Stimulated activated CD8-positive, alpha-beta memory T cell treated with anti-CD3 and anti-CD28 coated beads, Interleukin-2, amount 100 ng/mL, for 48 hours (primary cell): ENCODE measurements around the gene TULP1.
"Not testable (repeated sequence)": the region's sequence is repeated elsewhere in the genome, so short reads cannot be mapped to it uniquely, and the experiment has no call there.

Experiments
- DNase-seq, 2 donors: peaks; one replicate each; pipeline ENCODE4 v3.0.0-alpha.2; 2020; ENCODE audit warnings: low read depth in 2 of 2

TULP1 gene

GRCh38 chr6:35521235-35521634 lies 8.5 kb upstream of the TULP1 start:
- DNase-seq = no peak

- DNase-seq = no peak
These were observed 6.8 kb upstream of the TULP1 start for GRCh38 chr6:35519313-35520015.

GRCh38 chr6:35518566-35519312 lies 6.0 kb upstream of the TULP1 start:
- DNase-seq = no peak

- not testable (repeated sequence) for DNase-seq
These were observed 5.3 kb upstream of the TULP1 start for GRCh38 chr6:35517978-35518377.

- DNase-seq = no peak
These were observed 4.0 kb upstream of the TULP1 start for GRCh38 chr6:35516712-35517111.

GRCh38 chr6:35515939-35516338 lies 3.2 kb upstream of the TULP1 start:
- DNase-seq = not testable (repeated sequence)

GRCh38 chr6:35514587-35514986 lies 1.9 kb upstream of the TULP1 start:
- no peak for DNase-seq

- no peak for DNase-seq
These were observed 690 bp downstream of the TULP1 start for GRCh38 chr6:35512006-35512405.

- no peak for DNase-seq
These were observed 1.1 kb downstream of the TULP1 start for GRCh38 chr6:35511562-35511941.

GRCh38 chr6:35510916-35511561 lies 1.7 kb downstream of the TULP1 start:
- no peak for DNase-seq

- no peak for DNase-seq
These were observed 4.2 kb downstream of the TULP1 start for GRCh38 chr6:35508542-35508941.

- DNase-seq = no peak
These were observed 4.7 kb downstream of the TULP1 start for GRCh38 chr6:35508027-35508426.

GRCh38 chr6:35507221-35507620 lies 5.5 kb downstream of the TULP1 start:
- DNase-seq = no peak

- DNase-seq = no peak
These were observed 6.2 kb downstream of the TULP1 start for GRCh38 chr6:35506536-35506935.

GRCh38 chr6:35505999-35506412 lies 6.7 kb downstream of the TULP1 start:
- no peak for DNase-seq

- DNase-seq = no peak
These were observed 9.2 kb downstream of the TULP1 start for GRCh38 chr6:35503534-35503933.

GRCh38 chr6:35501784-35502183 lies 10.9 kb downstream of the TULP1 start:
- no peak for DNase-seq

- DNase-seq = no peak
These were observed 11.9 kb downstream of the TULP1 start for GRCh38 chr6:35500782-35501181.

GRCh38 chr6:35499372-35499771 lies 13.3 kb downstream of the TULP1 start:
- DNase-seq = no peak

- DNase-seq = no peak
These were observed 14.2 kb downstream of the TULP1 start for GRCh38 chr6:35498422-35499067.

GRCh38 chr6:35497571-35498421 lies 14.9 kb downstream of the TULP1 start:
- DNase-seq = no peak
